Stimulated activated naive CD4-positive, alpha-beta T cell treated with Interleukin-2 at 50 U/mL for 16 hours (primary cell): ENCODE measurements around the gene WDCP.
"Not testable (repeated sequence)": the region's sequence is repeated elsewhere in the genome, so short reads cannot be mapped to it uniquely, and the experiment has no call there.

ENCODE experiments used
- DNase-seq: peaks from one replicate; lab custom pipeline; 2025; lab: John Stamatoyannopoulos, UW

WDCP gene

DNA sequence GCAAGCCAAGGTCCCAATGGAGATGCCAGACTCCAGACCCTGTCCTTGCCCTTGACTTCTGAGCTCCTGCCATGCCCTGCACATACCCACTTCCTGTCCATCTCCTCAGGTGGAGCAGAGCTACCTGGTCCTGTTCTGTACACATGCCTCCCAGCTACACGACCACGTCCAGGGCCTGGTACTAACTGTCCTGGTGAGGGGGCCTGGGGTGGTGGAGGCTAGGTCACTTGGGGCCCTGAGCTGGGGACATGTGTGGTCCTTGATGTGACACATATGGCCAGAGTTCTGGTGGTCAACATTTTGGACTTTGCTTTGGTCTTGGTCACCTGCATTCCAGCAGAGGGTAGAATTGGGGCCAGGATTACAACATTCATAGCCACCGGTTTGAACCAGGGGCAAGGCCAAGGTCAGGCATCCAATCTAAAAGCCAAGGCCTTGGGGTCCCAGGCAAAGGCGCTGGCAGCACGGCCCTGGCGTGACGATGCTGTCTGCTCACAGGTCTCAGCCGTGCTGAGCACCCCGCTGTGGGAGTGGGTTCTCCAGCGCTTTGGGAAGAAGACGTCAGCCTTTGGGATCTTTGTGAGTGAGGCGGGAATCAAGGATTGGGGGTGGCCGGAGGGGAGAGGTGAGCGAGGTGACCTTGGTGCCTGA is 24.7 kb downstream of the WDCP start:
- DNase-seq = no peak

DNA sequence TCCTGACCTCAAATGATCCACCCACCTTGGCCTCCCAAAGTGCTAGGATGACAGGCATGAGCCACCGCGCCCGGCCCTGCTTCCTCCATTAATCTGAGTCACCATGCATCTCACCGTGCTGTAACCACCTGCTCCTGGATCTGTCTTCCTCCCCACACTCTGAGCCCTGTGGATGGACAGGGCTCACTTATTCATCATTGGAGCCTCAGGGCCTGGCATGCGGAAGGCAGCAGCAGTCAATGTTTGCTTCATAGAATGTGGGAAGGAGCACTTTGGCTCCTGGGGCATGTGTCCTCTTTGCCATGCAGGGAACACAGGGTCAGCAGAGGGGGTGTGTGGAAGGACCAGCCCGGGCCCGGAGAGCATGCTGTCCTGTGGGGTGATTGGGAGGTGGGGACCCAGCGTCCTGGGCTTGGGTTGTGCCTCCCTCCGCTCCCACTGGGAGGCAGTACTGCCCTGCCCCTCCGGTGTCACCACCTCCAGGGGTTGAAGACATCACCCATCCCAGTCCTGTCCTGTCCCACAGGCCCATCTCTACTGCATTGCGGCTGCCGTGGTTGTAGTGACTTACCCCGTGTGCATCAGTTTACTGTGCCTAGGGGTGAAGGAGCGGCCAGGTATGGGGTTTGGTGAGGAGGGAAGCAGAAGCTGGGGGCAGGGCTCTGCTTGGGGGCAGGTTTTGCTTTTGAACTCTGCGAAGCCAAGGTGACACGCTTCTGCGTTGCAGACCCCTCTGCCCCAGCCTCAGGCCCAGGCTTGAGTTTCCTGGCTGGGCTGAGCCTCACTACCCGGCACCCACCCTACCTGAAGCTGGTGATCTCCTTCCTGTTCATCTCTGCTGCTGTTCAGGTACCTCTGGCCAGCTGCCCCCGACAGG is 25.8 kb downstream of the WDCP start:
- no peak for DNase-seq

DNA sequence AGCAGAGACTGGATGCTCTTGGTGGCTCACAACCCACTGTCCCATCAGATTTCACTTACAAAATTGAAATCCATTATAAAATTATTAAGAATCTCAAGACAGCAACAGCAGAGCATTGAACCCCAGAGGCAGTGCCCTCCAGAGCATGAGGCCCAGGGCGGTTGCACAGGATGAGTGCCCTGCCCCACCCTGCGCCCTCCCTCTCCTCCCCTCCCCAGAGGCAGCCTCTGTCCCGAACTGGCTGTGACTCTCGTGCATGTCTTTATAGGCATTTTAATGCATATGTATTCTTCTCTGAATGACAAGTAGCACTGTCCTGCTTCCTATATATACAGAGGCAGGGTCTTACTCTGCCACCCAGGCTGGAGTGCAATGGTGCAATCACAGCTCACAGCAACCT is 26.9 kb downstream of the WDCP start:
- DNase-seq = no peak

DNA sequence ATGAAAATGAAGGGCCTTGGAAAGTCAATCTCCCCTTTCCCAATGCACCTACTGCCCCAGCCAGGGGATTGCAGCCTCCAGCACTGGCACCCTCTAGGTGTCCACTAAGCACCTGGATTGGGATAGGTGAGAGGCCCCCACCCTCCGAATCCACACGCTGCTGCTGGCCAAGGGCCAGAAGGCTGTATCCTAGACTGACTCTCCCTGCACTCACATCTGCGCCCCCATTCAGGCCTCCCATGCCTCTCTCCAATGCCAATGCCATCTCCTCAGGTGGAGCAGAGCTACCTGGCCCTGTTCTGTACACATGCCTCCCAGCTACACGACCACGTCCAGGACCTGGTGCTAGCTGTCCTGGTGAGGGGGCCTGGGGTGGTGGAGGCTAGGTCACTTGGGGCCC is 27.5 kb downstream of the WDCP start:
- no peak for DNase-seq

DNA sequence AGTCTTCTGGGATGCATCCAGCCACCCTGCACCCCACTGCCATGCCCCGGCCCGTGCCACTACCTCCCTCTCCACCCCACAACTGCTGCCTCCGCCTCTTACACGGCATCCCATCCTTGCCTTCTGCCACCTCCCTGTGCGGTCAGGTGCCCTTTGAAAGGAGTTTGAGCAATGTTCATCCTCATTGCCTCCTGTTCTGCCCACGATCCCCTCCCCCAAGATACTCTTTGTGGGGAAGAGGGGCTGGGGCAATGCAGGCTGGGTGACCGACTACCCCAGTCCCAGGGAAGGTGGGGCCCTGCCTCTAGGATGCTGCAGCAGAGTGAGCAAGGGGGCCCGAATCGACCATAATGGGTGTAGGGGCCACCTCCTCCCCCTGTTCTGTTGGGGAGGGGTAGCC is 28.9 kb downstream of the WDCP start:
- no peak for DNase-seq

DNA sequence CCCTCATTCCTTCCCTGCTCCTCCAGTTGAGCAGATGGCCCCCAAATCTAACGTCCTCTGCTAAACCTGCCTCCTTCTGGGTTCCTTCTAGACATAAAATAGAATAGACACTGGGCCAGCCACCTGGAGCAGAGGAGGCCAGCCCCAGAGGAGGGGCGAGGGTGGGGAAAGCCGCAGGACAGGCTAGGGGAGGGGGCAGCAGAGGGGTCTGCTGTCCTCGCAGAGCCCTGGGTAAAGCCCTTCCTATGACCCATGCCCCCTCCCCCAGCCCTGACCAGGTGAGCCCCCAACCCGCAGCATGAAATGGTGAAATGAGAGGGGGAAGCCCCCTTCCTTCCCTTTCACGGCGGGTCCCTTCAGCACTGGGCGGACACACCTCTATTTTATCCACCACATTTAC is 29.5 kb downstream of the WDCP start:
- DNase-seq = no peak

DNA sequence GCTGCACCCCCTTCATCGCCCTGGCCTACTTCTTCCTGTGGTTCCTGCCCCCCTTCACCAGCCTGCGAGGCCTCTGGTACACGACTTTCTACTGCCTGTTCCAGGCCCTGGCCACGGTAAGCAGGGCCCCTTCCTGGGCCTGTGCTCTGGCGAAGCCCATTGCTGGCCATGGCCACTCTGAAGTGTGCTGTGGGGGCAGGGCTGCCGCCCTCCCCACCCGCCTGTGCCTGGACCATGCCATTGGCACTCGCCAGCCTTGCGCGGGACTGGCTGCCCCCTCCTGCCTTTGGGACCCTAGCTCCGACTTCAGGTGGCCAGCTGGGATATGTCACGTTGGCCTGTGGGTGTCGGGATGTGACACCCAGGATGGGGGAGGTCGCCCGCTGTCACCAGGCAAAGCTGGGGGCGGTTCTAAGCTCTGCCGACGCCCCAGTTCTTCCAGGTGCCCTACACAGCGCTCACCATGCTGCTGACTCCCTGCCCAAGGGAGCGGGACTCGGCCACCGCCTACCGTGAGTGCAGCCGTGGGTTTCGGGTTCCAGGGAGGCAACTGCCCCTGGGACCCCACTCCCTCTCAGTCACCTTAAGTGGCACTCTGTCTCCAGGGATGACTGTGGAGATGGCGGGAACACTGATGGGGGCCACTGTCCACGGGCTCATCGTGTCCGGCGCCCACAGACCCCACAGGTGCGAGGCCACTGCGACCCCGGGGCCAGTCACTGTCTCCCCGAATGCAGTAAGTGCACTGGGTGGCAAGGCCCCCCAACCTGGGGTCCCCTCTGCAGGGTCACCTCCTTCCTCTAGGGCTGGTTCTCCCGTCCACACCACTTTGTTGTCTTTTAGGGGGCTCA is 30.1 kb downstream of the WDCP start:
- no peak for DNase-seq

DNA sequence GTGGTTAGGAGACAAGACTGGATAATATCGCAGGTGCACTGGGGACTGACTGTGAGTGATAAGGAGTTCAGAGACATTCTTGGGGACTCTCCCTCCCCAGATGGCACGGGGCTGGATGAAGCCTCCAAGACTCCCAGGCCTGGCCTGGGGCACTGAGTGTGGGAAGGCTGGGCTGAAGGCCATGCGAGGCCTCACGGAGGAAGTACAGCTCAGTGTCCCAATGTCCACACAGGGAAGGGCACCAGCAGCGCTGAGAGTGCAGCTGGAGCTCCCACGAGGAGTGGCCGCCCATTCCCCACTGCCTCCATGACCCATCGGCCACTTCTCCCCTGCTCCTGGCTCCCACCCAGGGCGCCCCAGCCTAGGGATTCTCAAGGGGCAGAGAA is 30.8 kb downstream of the WDCP start:
- DNase-seq = no peak

DNA sequence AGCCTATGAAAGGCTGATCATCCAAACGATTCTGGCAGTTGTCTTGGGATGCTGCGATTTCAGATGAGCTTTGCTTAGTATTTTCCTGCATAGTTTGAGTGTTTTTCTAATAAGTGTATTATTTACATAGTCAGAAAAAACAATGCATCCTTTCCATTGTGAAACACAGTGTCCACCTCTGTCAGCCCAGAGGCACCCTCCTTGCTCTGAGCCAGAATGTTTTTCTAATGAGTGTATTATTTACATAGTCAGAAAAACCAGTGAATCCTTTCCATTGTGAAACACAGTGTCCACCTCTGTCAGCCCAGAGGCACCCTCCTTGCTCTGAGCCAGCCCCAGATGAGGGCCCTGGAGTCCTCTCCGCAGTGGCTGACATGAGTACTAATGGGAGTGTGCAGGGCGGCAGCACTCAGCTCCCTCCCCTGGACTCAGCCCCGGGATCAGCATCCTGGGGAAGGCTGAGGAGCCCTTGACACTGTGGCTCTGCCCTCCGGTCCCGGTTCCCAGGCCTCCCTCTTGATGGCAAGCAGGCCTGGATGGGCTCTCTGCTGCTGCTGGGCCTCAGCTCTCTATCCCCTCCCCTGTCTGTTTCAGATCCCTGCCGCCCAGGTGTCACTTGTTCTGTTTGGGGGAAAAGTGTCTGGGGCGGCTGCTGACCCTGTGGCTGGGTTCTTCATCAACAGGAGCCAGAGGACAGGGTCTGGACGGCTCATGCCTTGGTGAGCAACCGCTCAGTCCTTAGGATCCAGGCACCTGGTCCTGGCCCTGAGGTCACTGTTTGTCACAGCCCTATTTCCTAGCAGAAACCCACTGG is 31.4 kb downstream of the WDCP start:
- no peak for DNase-seq

DNA sequence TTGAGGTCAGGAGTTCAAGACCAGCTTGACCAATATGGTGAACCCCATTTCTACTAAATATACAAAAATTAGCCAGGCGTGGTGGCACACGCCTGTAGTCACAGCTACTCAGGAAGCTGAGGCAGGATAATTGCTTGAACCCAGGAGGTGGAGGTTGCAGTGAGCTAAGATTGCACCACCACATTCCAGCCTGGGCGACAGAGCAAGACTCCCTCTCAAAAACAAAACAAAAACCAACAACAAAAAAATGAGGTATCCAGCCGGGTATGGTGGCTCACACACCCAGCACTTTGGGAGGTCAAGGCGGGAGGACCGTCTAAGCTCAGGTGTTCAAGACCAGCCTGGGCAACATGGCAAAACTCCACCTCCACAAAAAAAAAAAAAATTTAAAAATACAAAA is 32.3 kb downstream of the WDCP start:
- not testable (repeated sequence) for DNase-seq

DNA sequence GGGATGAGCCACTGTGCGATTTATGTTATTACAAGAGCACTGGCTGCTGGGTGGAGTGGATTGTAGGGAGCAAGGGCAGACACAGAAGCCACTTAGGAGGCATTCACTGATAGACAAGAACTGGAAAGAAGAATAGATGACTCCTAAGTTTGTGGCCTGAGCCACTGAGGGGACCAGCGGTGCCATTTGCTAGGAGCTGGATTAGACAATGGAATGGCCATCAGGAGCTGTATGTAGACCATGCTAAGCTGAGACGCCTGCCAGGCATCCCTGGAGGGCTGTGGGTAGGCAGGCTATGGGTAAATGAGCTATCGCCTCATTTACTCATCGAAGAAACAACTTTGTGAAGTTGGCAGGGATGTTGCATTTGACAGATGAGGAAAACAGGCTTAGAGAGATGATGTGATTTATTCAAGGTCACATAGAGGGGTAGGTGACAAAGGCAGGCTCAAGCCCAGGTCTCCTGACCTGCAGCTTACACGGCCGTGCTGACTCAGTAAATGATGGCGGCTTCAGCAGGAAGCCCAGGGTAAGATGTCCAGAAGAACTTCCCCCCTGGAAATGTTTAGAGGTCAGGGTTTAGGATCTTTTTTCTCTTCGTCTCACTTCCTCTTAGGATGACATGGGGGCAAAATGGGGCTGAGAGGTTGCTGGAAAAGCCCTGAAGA is 34.5 kb downstream of the WDCP start:
- no peak for DNase-seq

DNA sequence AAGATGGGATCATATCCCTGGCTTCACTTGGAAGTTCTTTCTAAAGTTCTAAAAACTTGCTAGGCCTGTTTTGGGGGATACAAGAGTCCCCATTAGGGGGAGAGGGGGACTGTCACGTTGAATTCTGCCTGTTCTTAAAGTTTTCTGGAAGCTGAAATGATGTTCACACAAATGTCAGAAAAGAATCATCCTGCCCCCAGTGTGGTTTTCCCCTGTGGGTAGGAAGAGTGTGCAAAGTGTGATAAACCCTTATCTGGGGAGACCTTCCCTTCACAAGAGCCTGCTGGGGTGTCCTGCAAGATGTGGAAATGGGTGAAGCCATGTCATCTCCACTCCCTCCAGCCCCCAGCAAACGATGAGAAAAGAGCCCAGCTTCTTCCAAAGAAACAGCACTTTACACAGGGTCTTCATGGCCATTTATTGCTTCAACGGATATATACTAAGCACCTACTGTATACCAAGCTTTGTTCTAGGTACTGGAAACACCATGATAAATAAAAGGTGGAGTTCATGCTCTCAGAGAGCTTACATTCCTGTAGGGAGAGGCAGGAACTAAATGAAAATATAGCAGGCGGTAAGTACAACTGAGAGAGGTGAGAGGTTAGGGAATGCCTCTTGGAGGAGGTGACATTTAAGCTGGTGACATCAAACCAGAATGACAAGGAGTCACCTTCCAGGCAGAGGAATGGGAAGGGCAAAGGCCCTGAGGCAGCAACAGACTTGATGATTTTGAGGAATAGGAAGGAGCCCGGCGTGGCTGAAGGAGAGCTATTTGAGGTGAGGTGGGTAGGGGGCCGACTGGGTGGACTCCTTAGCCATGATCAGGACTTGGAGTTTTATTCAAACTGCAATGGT is 35.7 kb downstream of the WDCP start:
- DNase-seq = no peak

DNA sequence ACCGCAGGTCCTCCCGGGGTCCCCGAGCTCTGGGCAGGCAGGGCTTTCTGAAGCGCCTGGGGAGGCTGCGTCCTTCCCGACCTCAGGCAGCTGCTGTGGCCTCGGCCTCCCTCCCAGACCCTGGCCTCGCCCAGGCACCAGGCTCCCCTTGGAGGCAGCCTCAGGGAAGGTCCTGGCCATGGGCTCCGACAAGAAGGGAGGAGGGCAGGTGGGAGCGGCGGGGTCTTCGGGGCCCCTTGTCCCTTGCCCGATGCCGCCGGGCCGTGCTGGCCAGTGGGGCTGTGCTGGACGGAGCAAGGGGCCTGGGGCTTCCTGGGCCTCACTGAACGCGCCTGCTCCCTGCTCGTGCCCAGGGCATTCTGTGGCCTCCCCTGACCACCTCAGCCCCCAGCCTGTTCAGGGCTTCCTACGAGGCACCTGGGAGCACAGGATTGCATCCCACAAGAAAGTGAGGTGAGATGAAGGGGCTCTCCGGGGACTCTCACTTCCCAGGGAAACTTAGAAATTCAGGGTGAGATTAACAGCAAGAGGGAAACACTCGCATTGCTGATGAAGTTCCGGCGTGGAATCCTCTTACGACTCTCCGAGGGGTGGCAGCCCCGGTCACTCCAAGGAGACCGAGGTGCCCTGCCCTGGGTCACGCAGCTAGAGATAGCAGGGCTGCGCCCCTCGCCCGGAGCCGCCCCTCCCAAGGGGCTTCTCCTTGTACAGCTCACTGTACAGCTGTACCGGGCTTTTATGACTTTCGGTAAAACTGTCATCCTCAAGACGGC is 36.5 kb downstream of the WDCP start:
- DNase-seq = no peak

DNA sequence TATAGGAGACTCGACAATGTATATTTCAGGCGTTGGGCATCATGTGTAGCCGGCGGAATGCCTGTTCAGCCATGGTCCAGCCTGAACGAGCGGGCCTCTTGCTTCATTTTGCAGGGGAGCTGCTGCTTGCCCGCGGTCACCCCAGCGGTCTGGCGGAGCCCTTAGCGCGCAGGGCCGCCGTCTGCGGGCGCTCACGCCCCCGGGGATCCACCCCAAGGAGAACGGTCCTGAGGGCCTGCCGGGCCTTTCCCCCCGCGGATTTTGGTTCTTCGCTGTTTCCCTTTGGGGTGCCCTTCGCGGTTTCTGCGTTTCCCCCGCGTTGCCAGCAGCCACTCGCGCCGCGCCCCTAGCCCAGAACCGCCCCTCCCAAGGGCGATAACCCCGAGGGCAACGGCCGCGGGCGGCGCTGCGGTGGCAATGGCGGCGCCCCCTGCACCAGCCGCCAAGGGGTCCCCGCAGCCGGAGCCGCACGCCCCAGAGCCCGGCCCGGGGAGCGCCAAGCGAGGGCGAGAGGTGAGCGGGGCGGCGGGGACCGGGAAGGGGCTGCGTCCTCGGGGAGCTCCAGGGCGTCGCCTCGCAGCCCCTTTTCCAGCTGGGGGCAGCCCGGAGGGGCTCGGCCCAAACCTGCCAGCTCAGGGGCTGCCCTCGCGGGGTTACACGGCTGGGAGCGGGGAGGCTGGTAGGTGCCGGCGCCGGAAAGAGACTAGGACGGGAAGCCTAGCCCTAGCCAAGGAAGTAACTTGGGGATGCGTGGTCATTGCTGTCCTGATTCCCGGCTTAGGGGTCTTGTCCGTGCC is 37.3 kb downstream of the WDCP start, which contains the start of gene MFSD2B:
Gene MFSD2B, plus strand, starts transcription at position 406 of the 797 bp plus-strand sequence. Its CDS starts 12 bp downstream, at position 418.
- no peak for DNase-seq

DNA sequence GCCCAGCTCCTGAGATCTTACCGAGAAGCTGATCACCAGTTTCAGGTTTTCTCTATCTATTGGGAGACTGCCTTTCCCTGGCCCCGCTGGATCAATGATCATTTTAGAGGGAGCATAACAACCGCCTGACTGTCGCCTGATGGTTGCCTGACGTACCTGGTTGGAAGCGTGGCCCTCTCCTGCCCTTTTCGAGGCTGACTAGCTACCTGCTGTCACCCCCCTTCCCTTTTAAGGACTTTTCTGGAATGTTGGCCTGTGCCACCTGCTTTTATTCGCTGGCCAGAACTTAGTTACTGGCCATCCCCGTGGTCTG is 37.9 kb downstream of the WDCP start:
- no peak for DNase-seq

DNA sequence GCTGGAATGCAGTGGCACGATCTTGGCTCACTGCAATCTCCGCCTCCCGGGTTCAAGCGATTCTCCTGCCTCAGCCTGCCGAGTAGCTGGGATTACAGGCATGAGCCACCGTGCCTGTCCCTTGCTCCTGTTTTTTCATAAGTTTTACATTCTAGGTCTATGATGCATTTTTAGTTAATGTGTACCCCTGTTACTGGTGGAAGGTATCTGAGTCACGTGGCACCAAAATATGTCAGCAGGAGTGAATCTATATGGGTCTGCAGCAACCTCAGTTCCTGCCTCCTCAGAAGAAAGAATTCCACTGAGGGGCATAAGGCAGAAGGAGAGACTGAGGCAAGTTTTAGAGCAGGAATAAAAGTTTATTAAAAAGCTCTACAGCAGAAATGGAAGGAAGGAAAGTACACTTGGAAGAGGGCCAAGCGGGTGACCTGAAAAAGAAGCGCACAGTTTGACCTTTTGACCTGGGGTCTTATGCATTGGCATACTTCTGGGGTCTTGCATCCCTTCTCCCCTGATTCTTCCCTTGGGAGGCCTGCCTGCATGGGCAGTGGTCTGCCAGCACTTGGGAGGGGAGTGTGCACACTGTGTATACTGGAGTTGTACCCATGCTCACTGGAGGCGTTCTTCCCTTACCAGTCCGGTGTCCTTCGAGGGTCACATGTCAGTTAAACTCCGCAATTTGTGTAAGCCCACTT is 38.4 kb downstream of the WDCP start:
- no peak for DNase-seq

DNA sequence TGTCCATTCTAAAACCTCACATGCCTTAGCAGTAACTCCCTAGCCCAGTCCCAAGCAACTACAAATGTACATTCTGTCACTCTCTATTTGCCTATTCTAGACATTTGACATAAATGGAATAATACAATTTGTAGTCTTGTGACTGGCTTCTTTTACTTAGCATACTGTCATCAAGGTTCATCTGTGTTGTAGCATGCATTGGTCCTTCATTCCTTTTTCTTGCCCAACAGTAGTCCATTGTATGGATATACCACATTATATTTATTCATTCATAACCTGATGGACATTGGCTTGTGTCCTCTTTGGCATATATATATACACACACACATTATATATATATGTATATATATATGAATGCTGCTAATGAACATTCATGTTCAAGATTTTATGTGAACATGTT is 39.5 kb downstream of the WDCP start:
- DNase-seq = no peak

DNA sequence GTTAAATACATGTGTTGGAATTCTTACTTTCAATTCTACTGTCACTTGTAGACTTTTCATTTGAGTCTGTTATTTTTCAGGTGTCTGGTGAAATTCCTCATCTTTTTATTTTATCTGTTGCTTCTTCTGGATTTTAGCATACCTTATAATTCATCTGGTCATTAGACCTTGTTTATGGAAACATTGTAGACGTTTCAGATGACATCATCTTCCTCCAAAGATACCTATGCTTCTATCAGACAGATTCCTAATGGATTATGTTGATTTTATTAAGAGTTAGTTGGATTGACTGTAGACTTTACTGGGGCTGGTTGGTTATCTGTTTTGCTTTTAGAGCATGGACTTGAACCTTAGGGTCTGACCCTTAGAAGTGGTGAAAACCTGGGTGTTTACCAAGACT is 52.6 kb downstream of the WDCP start:
- DNase-seq = no peak
